Measurements from ENCODE around the gene SLC34A1. TPM values are rescaled to one million over a fixed set of nuclear protein-coding genes. Genes with fewer than 3 reads are reported as not detected.

The SLC34A1 gene
- total and polyA plus RNA-seq, 2 of the 13 experiments (the other 11 are each of a cell fraction or from before 2014, with no cell fraction given): 0.03 to 0.20 TPM

DNA sequence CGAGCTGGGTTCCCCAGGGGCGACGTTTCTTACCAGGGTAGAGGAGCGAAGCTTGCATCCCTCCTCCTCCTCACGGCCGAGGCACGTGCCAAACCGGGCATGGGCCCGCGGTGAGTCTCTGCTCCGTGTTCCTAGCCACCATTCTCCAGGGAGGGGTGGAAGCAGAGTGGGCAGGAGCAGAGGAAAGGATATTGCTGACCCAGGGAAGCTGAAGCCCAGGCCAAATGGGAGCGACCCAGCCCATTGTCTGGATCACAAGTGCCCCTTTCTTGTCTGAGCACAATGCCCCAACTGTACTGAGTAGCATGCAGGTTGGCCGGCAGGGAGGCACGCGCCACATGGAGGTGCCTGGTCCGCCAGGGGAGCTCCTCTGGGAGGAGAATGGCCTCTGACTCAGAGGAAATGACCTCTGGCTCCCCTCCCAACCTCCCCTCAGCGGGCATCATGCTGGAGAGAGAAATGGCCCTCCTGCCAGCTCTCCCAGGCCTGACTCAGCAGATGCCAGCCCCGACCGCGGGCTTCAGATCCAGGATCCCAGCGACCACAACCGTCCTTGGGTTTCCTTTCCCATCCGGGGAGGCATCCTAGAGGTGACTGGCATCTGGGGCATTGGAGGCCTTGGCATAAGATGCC lies 63.5 kb downstream of the SLC34A1 start (continued):
- TF ChIP-seq, protein P1, sequence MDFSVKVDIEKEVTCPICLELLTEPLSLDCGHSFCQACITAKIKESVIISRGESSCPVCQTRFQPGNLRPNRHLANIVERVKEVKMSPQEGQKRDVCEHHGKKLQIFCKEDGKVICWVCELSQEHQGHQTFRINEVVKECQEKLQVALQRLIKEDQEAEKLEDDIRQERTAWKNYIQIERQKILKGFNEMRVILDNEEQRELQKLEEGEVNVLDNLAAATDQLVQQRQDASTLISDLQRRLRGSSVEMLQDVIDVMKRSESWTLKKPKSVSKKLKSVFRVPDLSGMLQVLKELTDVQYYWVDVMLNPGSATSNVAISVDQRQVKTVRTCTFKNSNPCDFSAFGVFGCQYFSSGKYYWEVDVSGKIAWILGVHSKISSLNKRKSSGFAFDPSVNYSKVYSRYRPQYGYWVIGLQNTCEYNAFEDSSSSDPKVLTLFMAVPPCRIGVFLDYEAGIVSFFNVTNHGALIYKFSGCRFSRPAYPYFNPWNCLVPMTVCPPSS (IDR thresholded peaks at IDR 0.05): no peak
- TF ChIP-seq TCF7 (IDR thresholded peaks at IDR 0.05; ENCODE audit: low read depth): no peak
- TF ChIP-seq, protein P2, sequence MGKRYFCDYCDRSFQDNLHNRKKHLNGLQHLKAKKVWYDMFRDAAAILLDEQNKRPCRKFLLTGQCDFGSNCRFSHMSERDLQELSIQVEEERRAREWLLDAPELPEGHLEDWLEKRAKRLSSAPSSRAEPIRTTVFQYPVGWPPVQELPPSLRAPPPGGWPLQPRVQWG (CRISPR knock-in tag; IDR thresholded peaks at IDR 0.05; ENCODE audit: borderline replicate concordance, low read depth): no peak
- peak; percentile 71 for TF ChIP-seq NRL (CRISPR knock-in tag; IDR thresholded peaks at IDR 0.05; ENCODE audit: borderline replicate concordance)
- no peak for TF ChIP-seq HNRNPUL1 (IDR thresholded peaks at IDR 0.05; ENCODE audit: low read depth, low read length)
- TF ChIP-seq, protein P3, sequence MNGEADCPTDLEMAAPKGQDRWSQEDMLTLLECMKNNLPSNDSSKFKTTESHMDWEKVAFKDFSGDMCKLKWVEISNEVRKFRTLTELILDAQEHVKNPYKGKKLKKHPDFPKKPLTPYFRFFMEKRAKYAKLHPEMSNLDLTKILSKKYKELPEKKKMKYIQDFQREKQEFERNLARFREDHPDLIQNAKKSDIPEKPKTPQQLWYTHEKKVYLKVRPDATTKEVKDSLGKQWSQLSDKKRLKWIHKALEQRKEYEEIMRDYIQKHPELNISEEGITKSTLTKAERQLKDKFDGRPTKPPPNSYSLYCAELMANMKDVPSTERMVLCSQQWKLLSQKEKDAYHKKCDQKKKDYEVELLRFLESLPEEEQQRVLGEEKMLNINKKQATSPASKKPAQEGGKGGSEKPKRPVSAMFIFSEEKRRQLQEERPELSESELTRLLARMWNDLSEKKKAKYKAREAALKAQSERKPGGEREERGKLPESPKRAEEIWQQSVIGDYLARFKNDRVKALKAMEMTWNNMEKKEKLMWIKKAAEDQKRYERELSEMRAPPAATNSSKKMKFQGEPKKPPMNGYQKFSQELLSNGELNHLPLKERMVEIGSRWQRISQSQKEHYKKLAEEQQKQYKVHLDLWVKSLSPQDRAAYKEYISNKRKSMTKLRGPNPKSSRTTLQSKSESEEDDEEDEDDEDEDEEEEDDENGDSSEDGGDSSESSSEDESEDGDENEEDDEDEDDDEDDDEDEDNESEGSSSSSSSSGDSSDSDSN (CRISPR knock-in tag; IDR thresholded peaks at IDR 0.05): peak; percentile 71
- TF ChIP-seq NFE2L1 (CRISPR knock-in tag; IDR thresholded peaks at IDR 0.05; ENCODE audit: borderline replicate concordance): no peak
- no peak for TF ChIP-seq STAG1 (CRISPR knock-in tag; IDR thresholded peaks at IDR 0.05)
- TF ChIP-seq ZNF773 (CRISPR knock-in tag; IDR thresholded peaks at IDR 0.05; ENCODE audit: borderline replicate concordance): no peak; the same call in 1 of the 2 replicates
- TF ChIP-seq NR2F1 (CRISPR knock-in tag; IDR thresholded peaks at IDR 0.05): peak; percentile 65 to 86; a peak in 3 of 4 replicates
- 0 out of 2 replicates have a peak, but pooled peaks have one; percentile 51 for TF ChIP-seq TAF1 (CRISPR knock-in tag; IDR thresholded peaks at IDR 0.05)
- TF ChIP-seq, protein P4, sequence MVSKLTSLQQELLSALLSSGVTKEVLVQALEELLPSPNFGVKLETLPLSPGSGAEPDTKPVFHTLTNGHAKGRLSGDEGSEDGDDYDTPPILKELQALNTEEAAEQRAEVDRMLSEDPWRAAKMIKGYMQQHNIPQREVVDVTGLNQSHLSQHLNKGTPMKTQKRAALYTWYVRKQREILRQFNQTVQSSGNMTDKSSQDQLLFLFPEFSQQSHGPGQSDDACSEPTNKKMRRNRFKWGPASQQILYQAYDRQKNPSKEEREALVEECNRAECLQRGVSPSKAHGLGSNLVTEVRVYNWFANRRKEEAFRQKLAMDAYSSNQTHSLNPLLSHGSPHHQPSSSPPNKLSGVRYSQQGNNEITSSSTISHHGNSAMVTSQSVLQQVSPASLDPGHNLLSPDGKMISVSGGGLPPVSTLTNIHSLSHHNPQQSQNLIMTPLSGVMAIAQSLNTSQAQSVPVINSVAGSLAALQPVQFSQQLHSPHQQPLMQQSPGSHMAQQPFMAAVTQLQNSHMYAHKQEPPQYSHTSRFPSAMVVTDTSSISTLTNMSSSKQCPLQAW (CRISPR knock-in tag; IDR thresholded peaks at IDR 0.05): peak; percentile 27; the same call in 1 of the 2 replicates
- TF ChIP-seq ZNF614 (CRISPR knock-in tag; IDR thresholded peaks at IDR 0.05; ENCODE audit: borderline replicate concordance): peak; percentile 45; the same call in 1 of the 2 replicates
- TF ChIP-seq, protein P5, sequence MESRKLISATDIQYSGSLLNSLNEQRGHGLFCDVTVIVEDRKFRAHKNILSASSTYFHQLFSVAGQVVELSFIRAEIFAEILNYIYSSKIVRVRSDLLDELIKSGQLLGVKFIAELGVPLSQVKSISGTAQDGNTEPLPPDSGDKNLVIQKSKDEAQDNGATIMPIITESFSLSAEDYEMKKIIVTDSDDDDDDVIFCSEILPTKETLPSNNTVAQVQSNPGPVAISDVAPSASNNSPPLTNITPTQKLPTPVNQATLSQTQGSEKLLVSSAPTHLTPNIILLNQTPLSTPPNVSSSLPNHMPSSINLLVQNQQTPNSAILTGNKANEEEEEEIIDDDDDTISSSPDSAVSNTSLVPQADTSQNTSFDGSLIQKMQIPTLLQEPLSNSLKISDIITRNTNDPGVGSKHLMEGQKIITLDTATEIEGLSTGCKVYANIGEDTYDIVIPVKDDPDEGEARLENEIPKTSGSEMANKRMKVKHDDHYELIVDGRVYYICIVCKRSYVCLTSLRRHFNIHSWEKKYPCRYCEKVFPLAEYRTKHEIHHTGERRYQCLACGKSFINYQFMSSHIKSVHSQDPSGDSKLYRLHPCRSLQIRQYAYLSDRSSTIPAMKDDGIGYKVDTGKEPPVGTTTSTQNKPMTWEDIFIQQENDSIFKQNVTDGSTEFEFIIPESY (CRISPR knock-in tag; IDR thresholded peaks at IDR 0.05): peak; percentile 64
- TF ChIP-seq, protein P6, sequence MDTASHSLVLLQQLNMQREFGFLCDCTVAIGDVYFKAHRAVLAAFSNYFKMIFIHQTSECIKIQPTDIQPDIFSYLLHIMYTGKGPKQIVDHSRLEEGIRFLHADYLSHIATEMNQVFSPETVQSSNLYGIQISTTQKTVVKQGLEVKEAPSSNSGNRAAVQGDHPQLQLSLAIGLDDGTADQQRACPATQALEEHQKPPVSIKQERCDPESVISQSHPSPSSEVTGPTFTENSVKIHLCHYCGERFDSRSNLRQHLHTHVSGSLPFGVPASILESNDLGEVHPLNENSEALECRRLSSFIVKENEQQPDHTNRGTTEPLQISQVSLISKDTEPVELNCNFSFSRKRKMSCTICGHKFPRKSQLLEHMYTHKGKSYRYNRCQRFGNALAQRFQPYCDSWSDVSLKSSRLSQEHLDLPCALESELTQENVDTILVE (CRISPR knock-in tag; IDR thresholded peaks at IDR 0.05): no peak
- no peak for TF ChIP-seq TBP (CRISPR knock-in tag; IDR thresholded peaks at IDR 0.05)
- TF ChIP-seq, protein P7, sequence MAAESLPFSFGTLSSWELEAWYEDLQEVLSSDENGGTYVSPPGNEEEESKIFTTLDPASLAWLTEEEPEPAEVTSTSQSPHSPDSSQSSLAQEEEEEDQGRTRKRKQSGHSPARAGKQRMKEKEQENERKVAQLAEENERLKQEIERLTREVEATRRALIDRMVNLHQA (CRISPR knock-in tag; IDR thresholded peaks at IDR 0.05): no peak
- TF ChIP-seq NR1H2 (CRISPR knock-in tag; IDR thresholded peaks at IDR 0.05; ENCODE audit: borderline replicate concordance, low read depth): no peak
- no peak for TF ChIP-seq XBP1 (CRISPR knock-in tag; IDR thresholded peaks at IDR 0.05)
- TF ChIP-seq MED8 (CRISPR knock-in tag; IDR thresholded peaks at IDR 0.05; ENCODE audit: insufficient replicate concordance): peak; percentile 62
